ENCODE results near the gene COTL1.

DNA sequence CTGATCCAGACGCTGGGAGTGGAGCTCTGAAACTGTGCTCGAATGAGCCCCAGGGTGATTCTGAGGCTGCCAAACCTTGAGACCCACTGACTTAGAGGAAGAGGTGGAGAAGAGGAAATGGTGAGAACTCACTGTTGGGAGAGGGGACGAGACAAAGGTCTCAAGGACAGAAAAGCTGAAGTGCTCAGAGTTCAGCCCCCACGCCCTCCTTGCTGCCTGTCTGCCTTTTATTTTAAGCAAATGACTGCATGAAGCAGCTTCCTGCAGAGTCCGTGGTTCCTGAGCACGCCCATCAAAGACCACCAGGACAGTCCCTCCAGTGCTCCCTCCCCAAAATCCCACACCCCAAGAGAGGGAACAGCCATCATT lies 20.4 kb downstream of the COTL1 start:
- TF ChIP-seq USF1 (IDR thresholded peaks at IDR 0.05; ENCODE audit: borderline replicate concordance, low read depth) (no peak), REST (IDR thresholded peaks at IDR 0.05; ENCODE audit: low read depth, low read length) (no peak), YY1 (IDR thresholded peaks at IDR 0.05; ENCODE audit: low read depth) (no peak), POLR2AphosphoS5 (IDR thresholded peaks at IDR 0.05; ENCODE audit: low read depth, low read length) (no peak), CHD2 (IDR thresholded peaks at IDR 0.05; ENCODE audit: low read length, partially characterized antibody) (no peak), NFIC (IDR thresholded peaks at IDR 0.05; ENCODE audit: borderline replicate concordance) (no peak)
- TF ChIP-seq, protein P1, sequence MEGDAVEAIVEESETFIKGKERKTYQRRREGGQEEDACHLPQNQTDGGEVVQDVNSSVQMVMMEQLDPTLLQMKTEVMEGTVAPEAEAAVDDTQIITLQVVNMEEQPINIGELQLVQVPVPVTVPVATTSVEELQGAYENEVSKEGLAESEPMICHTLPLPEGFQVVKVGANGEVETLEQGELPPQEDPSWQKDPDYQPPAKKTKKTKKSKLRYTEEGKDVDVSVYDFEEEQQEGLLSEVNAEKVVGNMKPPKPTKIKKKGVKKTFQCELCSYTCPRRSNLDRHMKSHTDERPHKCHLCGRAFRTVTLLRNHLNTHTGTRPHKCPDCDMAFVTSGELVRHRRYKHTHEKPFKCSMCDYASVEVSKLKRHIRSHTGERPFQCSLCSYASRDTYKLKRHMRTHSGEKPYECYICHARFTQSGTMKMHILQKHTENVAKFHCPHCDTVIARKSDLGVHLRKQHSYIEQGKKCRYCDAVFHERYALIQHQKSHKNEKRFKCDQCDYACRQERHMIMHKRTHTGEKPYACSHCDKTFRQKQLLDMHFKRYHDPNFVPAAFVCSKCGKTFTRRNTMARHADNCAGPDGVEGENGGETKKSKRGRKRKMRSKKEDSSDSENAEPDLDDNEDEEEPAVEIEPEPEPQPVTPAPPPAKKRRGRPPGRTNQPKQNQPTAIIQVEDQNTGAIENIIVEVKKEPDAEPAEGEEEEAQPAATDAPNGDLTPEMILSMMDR (IDR thresholded peaks at IDR 0.05), result no peak
- TF ChIP-seq, protein P2, sequence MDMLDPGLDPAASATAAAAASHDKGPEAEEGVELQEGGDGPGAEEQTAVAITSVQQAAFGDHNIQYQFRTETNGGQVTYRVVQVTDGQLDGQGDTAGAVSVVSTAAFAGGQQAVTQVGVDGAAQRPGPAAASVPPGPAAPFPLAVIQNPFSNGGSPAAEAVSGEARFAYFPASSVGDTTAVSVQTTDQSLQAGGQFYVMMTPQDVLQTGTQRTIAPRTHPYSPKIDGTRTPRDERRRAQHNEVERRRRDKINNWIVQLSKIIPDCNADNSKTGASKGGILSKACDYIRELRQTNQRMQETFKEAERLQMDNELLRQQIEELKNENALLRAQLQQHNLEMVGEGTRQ (IDR thresholded peaks at IDR 0.05; ENCODE audit: borderline replicate concordance, low read depth, low read length), result no peak

Measured in SK-N-SH (cell line).